A549 (cell line): ENCODE results near the gene DRC3. TPM values are rescaled to one million over a fixed set of nuclear protein-coding genes. Genes with fewer than 3 reads are reported as not detected.

Experiments
- ATAC-seq, 2 experiments: fragments of 200-7000 bp in 1 of 2; fragments of >200 bp in 1 of 2; cut with Nextera tagmentation in 1 of 2; cut with Tn5 transposase in 1 of 2; 3 replicates each; pipeline versions ENCODE4 v1.8.0 to v1.9.1; 2018 to 2020; ENCODE audit warnings: mild to moderate bottlenecking in 1 of 2, moderate library complexity in 1 of 2
- CTCF ChIA-PET: fragments of 300-600 bp; sonication (Branson Sonifier 250); formaldehyde crosslinking; extraction: SDS; loops from one replicate; lab custom pipeline; 2021; ENCODE audit warnings: antibody characterized with exemption, inconsistent platforms; lab: Yijun Ruan, JAX
- POLR2A ChIA-PET: fragments of 350-600 bp; formaldehyde crosslinking; extraction: SDS; loops from one replicate; lab custom pipeline; 2021; ENCODE audit warnings: antibody characterized with exemption, inconsistent platforms; lab: Yijun Ruan, JAX
- DNase-seq, 2 experiments: peaks; one replicate each; pipeline versions ENCODE4 v3.0.0 to v3.0.0-alpha.2; 2011 to 2016; ENCODE audit warnings: low read depth in 1 of 2, low spot score in 1 of 2
- FAIRE-seq: peaks from 2 replicates; lab custom pipeline; 2011; peaks lifted over from hg19 to GRCh38; lab: Jason Lieb, UNC
- H3K27ac ChIP-seq, 2 experiments: fragments of >200 bp; sonication (Bioruptor Twin); formaldehyde crosslinking; 3 replicates each; pipeline ENCODE4 v1.5.1; 2016 to 2017
- H3K4me1 ChIP-seq: fragments of >200 bp; sonication (Bioruptor Twin); formaldehyde crosslinking; 3 replicates; pipeline ENCODE4 v1.6.1; 2016
- H3K4me2 ChIP-seq: fragments of >200 bp; sonication (Bioruptor Twin); formaldehyde crosslinking; 3 replicates; pipeline ENCODE4 v1.6.1; 2016
- H3K4me3 ChIP-seq: fragments of >200 bp; sonication (Bioruptor Twin); formaldehyde crosslinking; 3 replicates; pipeline ENCODE4 v1.5.1; 2016
- H3K9me3 ChIP-seq: fragments of >200 bp; sonication (Bioruptor Twin); formaldehyde crosslinking; 3 replicates; pipeline ENCODE4 v1.6.1; 2016
- CBX8 ChIP-seq: fragments of 200-600 bp; sonication (generic); IDR thresholded peaks from 2 replicates; pipeline ENCODE4 v1.6.1; 2016
- CHD2 ChIP-seq: fragments of 150-350 bp; IDR thresholded peaks from 2 replicates; pipeline ENCODE4 v1.6.1; 2014; ENCODE audit warnings: low read length; ENCODE audit not compliant: partially characterized antibody
- CTCF ChIP-seq: fragments of >200 bp; sonication (Bioruptor Twin); formaldehyde crosslinking; IDR thresholded peaks from 3 replicates; pipeline ENCODE4 v1.5.1; 2016
- E2F6 ChIP-seq: IDR thresholded peaks from 2 replicates; pipeline ENCODE4 v1.6.1; 2012; ENCODE audit warnings: low read depth, borderline replicate concordance
- ELK1 ChIP-seq: fragments of 150-350 bp; IDR thresholded peaks from 2 replicates; pipeline ENCODE4 v1.6.1; 2014; ENCODE audit warnings: low read depth, mild to moderate bottlenecking, low read length
- EP300 ChIP-seq, 2 experiments: fragments of >200 bp; sonication (Bioruptor Twin); formaldehyde crosslinking; IDR thresholded peaks; 2 replicates in 1 of 2; 3 replicates in 1 of 2; pipeline ENCODE4 v1.6.1; 2016 to 2017
- ESRRA ChIP-seq: fragments of 150-350 bp; IDR thresholded peaks from 2 replicates; pipeline ENCODE4 v1.6.1; 2014; ENCODE audit warnings: mild to moderate bottlenecking, low read length, borderline replicate concordance
- FOSB ChIP-seq: fragments of 250-450 bp; sonication (Bioruptor Pico); IDR thresholded peaks from 2 replicates; pipeline ENCODE4 v1.5.0; 2020; ENCODE audit warnings: mild to moderate bottlenecking, moderate library complexity
- HDAC2 ChIP-seq: fragments of 200-600 bp; sonication (generic); IDR thresholded peaks from 2 replicates; pipeline ENCODE4 v1.6.1; 2016
- HES2 ChIP-seq: fragments of >200 bp; sonication (Bioruptor Twin); formaldehyde crosslinking; IDR thresholded peaks from 2 replicates; pipeline ENCODE4 v1.6.1; 2016
- HOXB13 ChIP-seq: fragments of 250-450 bp; sonication (Bioruptor Pico); IDR thresholded peaks from 2 replicates; pipeline ENCODE4 v1.5.0; 2020; ENCODE audit warnings: low read depth, mild to moderate bottlenecking, moderate library complexity
- KDM1A ChIP-seq: fragments of 200-600 bp; sonication (generic); IDR thresholded peaks from 2 replicates; pipeline ENCODE4 v1.6.1; 2016; ENCODE audit warnings: low read depth, mild to moderate bottlenecking
- KDM5A ChIP-seq: fragments of 200-600 bp; sonication (generic); IDR thresholded peaks from 2 replicates; pipeline ENCODE4 v1.6.1; 2016; ENCODE audit warnings: antibody characterized with exemption, mild to moderate bottlenecking
- MAFK ChIP-seq: fragments of 450-650 bp; IDR thresholded peaks from 2 replicates; pipeline ENCODE4 v1.6.1; 2014; ENCODE audit not compliant: partially characterized antibody
- NFE2L2 ChIP-seq: fragments of 150-350 bp; conservative IDR thresholded peaks from 2 replicates; pipeline ENCODE4 v1.6.1; 2014; ENCODE audit warnings: low read length
- NR3C1 ChIP-seq: fragments of >200 bp; sonication (Bioruptor Twin); formaldehyde crosslinking; IDR thresholded peaks from 3 replicates; pipeline ENCODE4 v1.6.1; 2017
- PBX3 ChIP-seq: IDR thresholded peaks from 2 replicates; pipeline ENCODE4 v1.6.1; 2012
- PHF8 ChIP-seq: fragments of 200-600 bp; sonication (generic); IDR thresholded peaks from 2 replicates; pipeline ENCODE4 v1.6.1; 2016; ENCODE audit warnings: low read depth, mild to moderate bottlenecking, antibody characterized with exemption, moderate library complexity, borderline replicate concordance
- POLR2AphosphoS2 ChIP-seq: conservative IDR thresholded peaks from 2 replicates; pipeline ENCODE4 v1.6.1; 2012; ENCODE audit warnings: low read length, improper control_type of control experiment, inconsistent platforms
- RARB ChIP-seq: fragments of 250-450 bp; sonication (Bioruptor Pico); IDR thresholded peaks from 2 replicates; pipeline ENCODE4 v1.8.0; 2021; ENCODE audit warnings: mild to moderate bottlenecking, moderate library complexity
- RFX5 ChIP-seq: fragments of 450-650 bp; IDR thresholded peaks from 2 replicates; pipeline ENCODE4 v1.7.1; 2014; ENCODE audit warnings: antibody characterized with exemption, mild to moderate bottlenecking, moderate library complexity
- RNF2 ChIP-seq: fragments of 200-600 bp; sonication (generic); IDR thresholded peaks from 2 replicates; pipeline ENCODE4 v1.6.1; 2016; ENCODE audit warnings: low read depth, mild to moderate bottlenecking, antibody characterized with exemption, moderate library complexity, borderline replicate concordance
- USF2 ChIP-seq: fragments of 450-650 bp; IDR thresholded peaks from 2 replicates; pipeline ENCODE4 v1.6.1; 2014; ENCODE audit warnings: antibody characterized with exemption
- ZC3H11A ChIP-seq: fragments of 450-650 bp; IDR thresholded peaks from 2 replicates; pipeline ENCODE4 v1.6.1; 2014; ENCODE audit warnings: antibody characterized with exemption, mild to moderate bottlenecking
- ZFP36 ChIP-seq: fragments of 450-650 bp; IDR thresholded peaks from 2 replicates; pipeline ENCODE4 v1.6.1; 2014; ENCODE audit warnings: borderline replicate concordance; ENCODE audit not compliant: partially characterized antibody
- ZNF302 ChIP-seq: fragments of 250-450 bp; sonication (Bioruptor Pico); IDR thresholded peaks from 2 replicates; pipeline ENCODE4 v1.9.0; 2021; ENCODE audit warnings: inconsistent platforms, mild to moderate bottlenecking, moderate library complexity
- WGBS: methylation state at CpG from one replicate; pipeline ENCODE4 v1.1.6; 2017; ENCODE audit errors: missing lambda C conversion rate; 5-methylcytosine and 5-hydroxymethylcytosine counted together
- polyA plus RNA-seq, 4 experiments: library from polyadenylated mRNA; depleted of rRNA in 3 of 4; stranded (reverse); fragments of >200 nt; fragmentation: RNase III in 1 of 4; extraction: RNeasy Plus Mini Kit Qiagen cat#74134 plus additional on column Dnase treatment in 1 of 4; gene quantifications; 2 replicates in 3 of 4; 3 replicates in 1 of 4; pipeline ENCODE4 v1.2.3, GENCODE V29; 2011 to 2017

The DRC3 gene
- polyA plus RNA-seq, 2 of the 4 experiments (the other 2 are of a cell fraction), result 2.9 to 3.1 TPM

- POLR2A ChIA-PET, result no interaction called here
- no peak for DNase-seq
- Histone ChIP-seq H3K4me2 (no peak overlapping the region), H3K4me1 (peaks cover 14% of the 10 kb centered on the region), H3K9me3 (no peaks in the 10 kb centered on the region), H3K27ac (no peak overlapping the region), H3K4me3 (no peak overlapping the region)
- CTCF ChIA-PET, result interaction anchor here (1.5 to 2.8 kb wide), 6 partner anchors 12 to 105 kb away, joined by 3 to 13 read pairs (median 6); no protein-coding TSS in a partner anchor
- no peak for FAIRE-seq
- ATAC-seq, result no peak
- 93% methylated on average over 2 of the region's 2 CpGs for WGBS
- no peak for TF ChIP-seq NR3C1
- TF ChIP-seq USF2, result no peak
- no peak for TF ChIP-seq ELK1
Observed at GRCh38 chr17:17965152-17965721, 7.4 kb upstream of the DRC3 start.

GRCh38 chr17:17966399-17966798, 6.3 kb upstream of the DRC3 start:
- Histone ChIP-seq H3K4me3 (no peak overlapping the region), H3K9me3 (no peaks in the 10 kb centered on the region), H3K4me1 (peaks cover 19% of the 10 kb centered on the region), H3K27ac (no peak overlapping the region), H3K4me2 (no peak overlapping the region)
- no peak for ATAC-seq
- 77% methylated on average over 3 of the region's 3 CpGs for WGBS
- DNase-seq, result no peak
- POLR2A ChIA-PET, result no interaction called here
- FAIRE-seq, result no peak
- CTCF ChIA-PET, result interaction anchor here (0.6 to 2.8 kb wide), 9 partner anchors 11 to 143 kb away, joined by 3 to 13 read pairs (median 4); no protein-coding TSS in a partner anchor
- no peak for TF ChIP-seq EP300 (IDR thresholded peaks at IDR 0.05)
- no peak for TF ChIP-seq POLR2AphosphoS2
- no peak for TF ChIP-seq ZC3H11A
- no peak for TF ChIP-seq NR3C1
- no peak for TF ChIP-seq RFX5
- no peak for TF ChIP-seq NFE2L2
- TF ChIP-seq PHF8, result no peak
- no peak for TF ChIP-seq HDAC2
- TF ChIP-seq RNF2, result no peak
- no peak for TF ChIP-seq ESRRA

GRCh38 chr17:17970699-17971430, 1.8 kb upstream of the DRC3 start:
- Histone ChIP-seq H3K4me3 (peak overlapping the region; percentile 69), H3K9me3 (no peaks in the 10 kb centered on the region), H3K4me2 (peak overlapping the region; percentile 96), H3K4me1 (peaks cover 28% of the 10 kb centered on the region), H3K27ac (peak overlapping the region in 1 of 2 experiments; percentile 88; a peak in 3 of 6 replicates)
- ChIA-PET POLR2A (no interaction called here), CTCF (interaction anchor here (0.7 to 7.4 kb wide), 8 partner anchors 13 to 158 kb away, joined by 3 to 51 read pairs (median 4); no protein-coding TSS in a partner anchor)
- FAIRE-seq, result no peak
- ATAC-seq, result no peak
- WGBS, result 8% methylated on average over 1 of the region's 1 CpG
- no peak for DNase-seq
- TF ChIP-seq HOXB13 (CRISPR knock-in tag) (no peak), MAFK (no peak), ZNF302 (CRISPR knock-in tag) (no peak), CBX8 (no peak), NR3C1 (no peak), HES2 (no peak), CTCF (no peak), RARB (CRISPR knock-in tag) (no peak), KDM5A (no peak), FOSB (CRISPR knock-in tag) (no peak), KDM1A (no peak), PHF8 (no peak), CHD2 (no peak), E2F6 (no peak), NFE2L2 (no peak), ZFP36 (no peak), HDAC2 (no peak), PBX3 (no peak)
